T-cell (primary cell): Measurements from ENCODE around the gene OCA2. TPM values are rescaled to one million over a fixed set of nuclear protein-coding genes. Genes with fewer than 3 reads are reported as not detected.

Experiments used
- ATAC-seq, 4 experiments: fragments of 200-7000 bp in 3 of 4; fragments of 150-1000 bp in 1 of 4; cut with Tn5 transposase; replicated peaks in 1 of 4; 1 replicate in 3 of 4; 2 replicates in 1 of 4; pipeline ENCODE4 v1.10.0; 2021; ENCODE audit warnings: moderate library complexity in 3 of 4, mild to moderate bottlenecking in 2 of 4, moderate number of reproducible peaks in 1 of 4
- CTCF ChIA-PET, 2 donors: fragments of 300-600 bp; sonication (Branson Sonifier 250); formaldehyde crosslinking; loops; one replicate each; lab custom pipeline; 2022; ENCODE audit warnings: antibody characterized with exemption in 2 of 2; lab: Charles Lee
- POLR2A ChIA-PET, 2 donors: fragments of 300-600 bp; sonication (Branson Sonifier 250); formaldehyde crosslinking; loops; one replicate each; lab custom pipeline; 2022; ENCODE audit warnings: antibody characterized with exemption in 2 of 2; lab: Charles Lee
- DNase-seq, 35 experiments: peaks; one replicate each; pipeline versions ENCODE4 v3.0.0 to v3.0.0-alpha.2; 2013 to 2023
- H3K27ac ChIP-seq: one replicate; pipeline ENCODE4 v1.5.1; 2013; ENCODE audit warnings: low read length
- H3K27me3 ChIP-seq, 2 experiments: replicated peaks in 1 of 2; 1 replicate in 1 of 2; 2 replicates in 1 of 2; pipeline versions ENCODE4 v1.6.1 to v1.7.0; 2013; ENCODE audit warnings: low read length in 1 of 2, mixed read lengths in 1 of 2; ENCODE audit not compliant: control insufficient read depth in 2 of 2, insufficient read depth in 2 of 2; ENCODE audit errors: extremely low read depth in 1 of 2
- H3K36me3 ChIP-seq, 2 donors: 1 replicate in 1 of 2; 2 replicates in 1 of 2; pipeline versions ENCODE4 v1.6.1 to v1.7.0; 2013; ENCODE audit warnings: low read length in 1 of 2; ENCODE audit not compliant: control insufficient read depth in 2 of 2, insufficient read depth in 1 of 2; ENCODE audit errors: extremely low read depth in 1 of 2
- H3K4me1 ChIP-seq, 2 experiments: 1 replicate in 1 of 2; 2 replicates in 1 of 2; pipeline versions ENCODE4 v1.6.1 to v1.7.0; 2013; ENCODE audit warnings: low read length in 2 of 2, mixed read lengths in 1 of 2; ENCODE audit not compliant: insufficient read depth in 2 of 2, control insufficient read depth in 1 of 2; ENCODE audit errors: extremely low read depth in 1 of 2
- H3K4me3 ChIP-seq, 2 donors: 1 replicate in 1 of 2; 2 replicates in 1 of 2; pipeline versions ENCODE4 v1.5.1 to v1.7.0; 2013; ENCODE audit warnings: mild to moderate bottlenecking in 2 of 2, low read length in 1 of 2, moderate library complexity in 1 of 2; ENCODE audit not compliant: control insufficient read depth in 1 of 2; ENCODE audit errors: extremely low read depth in 1 of 2
- H3K9me3 ChIP-seq: 2 replicates; pipeline ENCODE4 v1.7.0; 2013
- H3K27ac Mint-ChIP-seq, 2 donors: one replicate each; pipeline ENCODE4 v1.8.0; 2020 to 2021; ENCODE audit warnings: mild to moderate bottlenecking in 2 of 2, mixed read lengths in 2 of 2
- H3K27me3 Mint-ChIP-seq, 2 donors: one replicate each; pipeline ENCODE4 v1.8.0; 2021 to 2022; ENCODE audit warnings: mixed read lengths in 2 of 2
- H3K36me3 Mint-ChIP-seq: one replicate; pipeline ENCODE4 v1.8.0; 2021; ENCODE audit warnings: mixed read lengths
- H3K4me1 Mint-ChIP-seq, 3 donors: one replicate each; pipeline ENCODE4 v1.8.0; 2020 to 2022; ENCODE audit warnings: mixed read lengths in 3 of 3, mild to moderate bottlenecking in 1 of 3
- H3K4me3 Mint-ChIP-seq, 3 donors: one replicate each; pipeline ENCODE4 v1.8.0; 2020 to 2022; ENCODE audit warnings: mild to moderate bottlenecking in 3 of 3, mixed read lengths in 3 of 3, moderate library complexity in 3 of 3
- H3K9me3 Mint-ChIP-seq, 3 donors: one replicate each; pipeline ENCODE4 v1.8.0; 2020 to 2022; ENCODE audit warnings: mixed read lengths in 3 of 3
- WGBS: methylation state at CpG from one replicate; pipeline ENCODE4 v1.1.5; 2013; ENCODE audit warnings: missing lambda C conversion rate; ENCODE audit not compliant: insufficient coverage; 5-methylcytosine and 5-hydroxymethylcytosine counted together
- total RNA-seq, 35 experiments: library from RNA in 6 of 35; stranded (reverse) in 6 of 35; fragments of 120-200 nt in 1 of 35; gene quantifications; one replicate each; pipeline versions ENCODE4 v1.2.1 to v1.2.4 and lab custom pipeline; 2013 to 2026

OCA2 gene
- total RNA-seq, 5 donors from 2014 or later (not counting 1 experiment from before 2014, with no cell fraction given): 0.19 to 0.67 TPM; not detected in 3

- Mint-ChIP-seq H3K4me3 (no peak overlapping the region), H3K36me3 (no peaks in the 10 kb centered on the region), H3K27ac (no peak overlapping the region), H3K9me3 (peaks cover 3 to 6% (median 6%) of the 10 kb centered on the region in 3 donors), H3K27me3 (no peaks in the 10 kb centered on the region), H3K4me1 (no peaks in the 10 kb centered on the region)
- POLR2A ChIA-PET: no interaction called here
- Histone ChIP-seq H3K36me3 (no peaks in the 10 kb centered on the region), H3K9me3 (no peaks in the 10 kb centered on the region), H3K27me3 (no peaks in the 10 kb centered on the region), H3K4me1 (no peaks in the 10 kb centered on the region), H3K27ac (no peak overlapping the region), H3K4me3 (no peak overlapping the region)
- WGBS: 82% methylated on average over 9 of the region's 9 CpGs
- no peak for ATAC-seq
- no peak for DNase-seq
- CTCF ChIA-PET: no interaction called here
These were observed 324.5 kb downstream of the OCA2 start for GRCh38 chr15:27774638-27775037.

GRCh38 chr15:27774191-27774590 lies 324.9 kb downstream of the OCA2 start:
- ATAC-seq: no peak
- no peaks in the 10 kb centered on the region for H3K27me3 ChIP-seq
- H3K27ac ChIP-seq: no peak overlapping the region
- no peaks in the 10 kb centered on the region for H3K36me3 ChIP-seq
- Mint-ChIP-seq H3K4me1 (no peaks in the 10 kb centered on the region), H3K27me3 (no peaks in the 10 kb centered on the region), H3K4me3 (no peak overlapping the region), H3K27ac (no peak overlapping the region), H3K36me3 (no peaks in the 10 kb centered on the region), H3K9me3 (peaks cover 3 to 5% (median 4%) of the 10 kb centered on the region in 3 donors)
- CTCF ChIA-PET: no interaction called here
- WGBS: 86% methylated on average over 4 of the region's 6 CpGs
- H3K4me3 ChIP-seq: no peak overlapping the region
- H3K9me3 ChIP-seq: no peaks in the 10 kb centered on the region
- POLR2A ChIA-PET: no interaction called here
- no peak for DNase-seq
- H3K4me1 ChIP-seq: no peaks in the 10 kb centered on the region

- WGBS: 84% methylated on average over 3 of the region's 7 CpGs
- H3K4me1 Mint-ChIP-seq: no peaks in the 10 kb centered on the region
These were observed 327.2 kb downstream of the OCA2 start for GRCh38 chr15:27771892-27772291.

GRCh38 chr15:27770769-27771554 lies 328.2 kb downstream of the OCA2 start:
- Mint-ChIP-seq H3K9me3 (peaks cover 9 to 15% (median 9%) of the 10 kb centered on the region in 3 donors), H3K27me3 (no peaks in the 10 kb centered on the region), H3K27ac (no peak overlapping the region), H3K4me3 (no peak overlapping the region), H3K36me3 (no peaks in the 10 kb centered on the region), H3K4me1 (no peaks in the 10 kb centered on the region)
- ChIA-PET CTCF (no interaction called here), POLR2A (no interaction called here)
- Histone ChIP-seq H3K9me3 (no peaks in the 10 kb centered on the region), H3K36me3 (no peaks in the 10 kb centered on the region), H3K27ac (no peak overlapping the region), H3K27me3 (no peaks in the 10 kb centered on the region), H3K4me3 (no peak overlapping the region), H3K4me1 (no peaks in the 10 kb centered on the region)
- DNase-seq: no peak
- WGBS: 91% methylated on average over 9 of the region's 26 CpGs
- ATAC-seq: no peak

More at GRCh38 chr15:27771892-27772291, 327.2 kb downstream of the OCA2 start:
- ChIA-PET POLR2A (no interaction called here), CTCF (no interaction called here)
- Mint-ChIP-seq H3K27ac (no peak overlapping the region), H3K4me3 (no peak overlapping the region), H3K36me3 (no peaks in the 10 kb centered on the region), H3K9me3 (peaks cover 6 to 13% (median 7%) of the 10 kb centered on the region in 3 donors), H3K27me3 (no peaks in the 10 kb centered on the region)
- no peak for DNase-seq
- Histone ChIP-seq H3K27me3 (no peaks in the 10 kb centered on the region), H3K9me3 (no peaks in the 10 kb centered on the region), H3K36me3 (no peaks in the 10 kb centered on the region), H3K4me1 (no peaks in the 10 kb centered on the region), H3K4me3 (no peak overlapping the region), H3K27ac (no peak overlapping the region)
- no peak for ATAC-seq

- no peaks in the 10 kb centered on the region for H3K27me3 ChIP-seq
- no peaks in the 10 kb centered on the region for H3K4me1 ChIP-seq
- Mint-ChIP-seq H3K9me3 (peaks cover 9 to 15% (median 9%) of the 10 kb centered on the region in 3 donors), H3K4me3 (no peak overlapping the region), H3K27me3 (no peaks in the 10 kb centered on the region), H3K4me1 (no peaks in the 10 kb centered on the region), H3K27ac (no peak overlapping the region), H3K36me3 (no peaks in the 10 kb centered on the region)
- 88% methylated on average over 46 of the region's 48 CpGs for WGBS
- DNase-seq (no peak), ATAC-seq (no peak)
- ChIA-PET CTCF (interaction anchor here in 1 of 2 donors (0.7 kb wide), 1 partner anchor 8 kb away, joined by 3 read pairs; no protein-coding TSS in a partner anchor), POLR2A (no interaction called here)
- no peaks in the 10 kb centered on the region for H3K36me3 ChIP-seq
- no peak overlapping the region for H3K27ac ChIP-seq
- H3K9me3 ChIP-seq: no peaks in the 10 kb centered on the region
- no peak overlapping the region for H3K4me3 ChIP-seq
These were observed 329.0 kb downstream of the OCA2 start for GRCh38 chr15:27770086-27770607.

GRCh38 chr15:27769652-27770051 lies 329.5 kb downstream of the OCA2 start:
- WGBS: 96% methylated on average over 6 of the region's 13 CpGs
- Mint-ChIP-seq H3K27me3 (no peaks in the 10 kb centered on the region), H3K9me3 (peaks cover 9 to 15% (median 9%) of the 10 kb centered on the region in 3 donors), H3K36me3 (no peaks in the 10 kb centered on the region), H3K27ac (no peak overlapping the region), H3K4me3 (no peak overlapping the region), H3K4me1 (no peaks in the 10 kb centered on the region)
- ATAC-seq: no peak
- ChIA-PET POLR2A (no interaction called here), CTCF (interaction anchor here in 1 of 2 donors (0.7 kb wide), 1 partner anchor 8 kb away, joined by 3 read pairs; no protein-coding TSS in a partner anchor)
- H3K9me3 ChIP-seq: no peaks in the 10 kb centered on the region
- no peak overlapping the region for H3K27ac ChIP-seq
- no peak for DNase-seq
- no peaks in the 10 kb centered on the region for H3K4me1 ChIP-seq
- H3K27me3 ChIP-seq: no peaks in the 10 kb centered on the region
- H3K4me3 ChIP-seq: no peak overlapping the region
- H3K36me3 ChIP-seq: no peaks in the 10 kb centered on the region
